HG02798 (cell line): Measurements from ENCODE around the gene MBD5.
"Not testable (repeated sequence)": the region's sequence is repeated elsewhere in the genome, so short reads cannot be mapped to it uniquely, and the experiment has no call there.

ENCODE experiments used
- ATAC-seq: cut with Tn5 transposase; IDR thresholded peaks from one replicate; pipeline ENCODE4 v1.9.1; 2021; ENCODE audit warnings: mild to moderate bottlenecking; ENCODE audit not compliant: unreplicated experiment, poor library complexity

MBD5 gene

GRCh38 chr2:148533004-148533403, 512.1 kb downstream of the MBD5 start:
- no peak for ATAC-seq

GRCh38 chr2:148533685-148534084, 512.8 kb downstream of the MBD5 start:
- no peak for ATAC-seq

DNA sequence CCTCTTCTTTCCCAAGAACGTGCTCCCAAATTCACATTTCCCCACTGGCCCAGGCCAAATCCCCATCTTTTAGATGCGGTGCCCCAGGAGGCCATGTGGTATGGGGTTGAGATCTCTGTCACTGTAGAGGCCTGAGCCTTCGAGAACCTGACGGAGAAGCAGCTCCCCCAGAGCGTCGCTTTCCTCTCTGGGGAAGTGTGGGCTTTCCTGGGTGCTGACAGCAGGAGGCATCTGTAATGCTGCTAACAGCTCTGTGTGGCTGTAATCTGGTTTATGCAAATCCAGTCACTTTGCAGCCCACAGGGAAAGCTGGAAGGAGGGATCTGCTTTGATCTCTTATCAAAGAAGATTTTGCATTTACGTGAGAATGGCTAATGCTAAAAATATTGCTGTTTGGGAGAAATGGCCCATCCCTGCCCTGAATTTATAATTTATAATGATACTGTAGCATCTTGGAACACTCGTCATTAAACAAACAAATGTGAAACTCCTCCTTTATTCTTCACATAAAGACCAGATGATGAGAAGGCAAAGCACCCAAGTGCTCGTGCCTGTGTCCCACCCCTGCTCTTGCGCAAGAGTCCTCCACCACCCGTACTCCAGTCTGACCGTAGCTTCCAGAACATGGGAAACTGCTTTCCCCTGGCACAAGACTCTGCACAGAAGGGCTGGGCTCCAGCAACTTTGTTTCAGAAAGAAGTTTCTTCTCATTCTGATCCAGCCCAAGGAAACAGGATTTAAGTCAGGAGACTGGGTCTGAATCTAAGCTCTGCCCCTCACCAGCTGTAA, 513.7 kb downstream of the MBD5 start:
- ATAC-seq, result no peak

GRCh38 chr2:148538375-148538774, 517.5 kb downstream of the MBD5 start:
- ATAC-seq, result no peak

DNA sequence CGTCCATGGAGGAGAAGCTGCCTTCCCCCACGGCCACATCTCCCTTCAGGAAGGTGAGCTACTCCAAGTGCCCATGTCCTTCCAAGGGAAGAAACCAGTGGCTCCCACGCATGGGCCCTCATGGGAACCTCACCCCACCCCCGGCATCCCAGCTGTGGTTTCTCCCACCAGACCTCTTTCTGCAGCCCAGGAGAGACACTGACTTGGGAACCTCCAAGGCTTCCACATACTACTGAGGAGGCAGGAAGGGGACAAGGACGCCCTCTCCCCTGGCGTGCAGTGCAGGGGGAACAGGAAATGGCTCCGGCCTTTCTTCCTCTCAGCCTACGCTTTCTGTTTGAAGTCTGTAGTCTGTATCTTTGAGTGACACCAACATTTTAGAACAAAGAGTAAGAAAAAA, 519.1 kb downstream of the MBD5 start:
- peak; percentile 67 for ATAC-seq

GRCh38 chr2:148541792-148542191, 520.9 kb downstream of the MBD5 start:
- no peak for ATAC-seq

DNA sequence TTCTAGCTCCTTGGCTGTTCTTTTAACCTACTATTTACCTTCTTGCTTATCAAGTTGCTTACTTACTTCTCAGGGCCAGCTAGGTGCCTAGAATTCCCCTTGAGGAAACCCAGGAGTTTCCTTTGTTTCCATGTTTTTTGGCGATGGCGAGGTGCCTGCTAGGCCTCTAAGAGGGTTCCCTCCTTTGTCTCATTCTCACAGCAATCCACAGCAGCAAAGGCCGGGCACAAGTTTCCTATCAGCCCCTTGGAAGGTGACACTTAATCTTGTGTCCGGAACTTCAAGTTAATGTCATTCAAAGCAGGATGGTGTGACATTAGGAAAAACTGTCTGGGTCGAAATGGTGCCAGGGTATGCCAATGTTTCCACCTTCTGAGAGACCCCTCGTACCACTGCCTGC, 521.7 kb downstream of the MBD5 start:
- no peak for ATAC-seq

GRCh38 chr2:148543088-148543540, 522.2 kb downstream of the MBD5 start:
- ATAC-seq, result not testable (repeated sequence)

GRCh38 chr2:148545390-148546256, 524.7 kb downstream of the MBD5 start:
- no peak for ATAC-seq

DNA sequence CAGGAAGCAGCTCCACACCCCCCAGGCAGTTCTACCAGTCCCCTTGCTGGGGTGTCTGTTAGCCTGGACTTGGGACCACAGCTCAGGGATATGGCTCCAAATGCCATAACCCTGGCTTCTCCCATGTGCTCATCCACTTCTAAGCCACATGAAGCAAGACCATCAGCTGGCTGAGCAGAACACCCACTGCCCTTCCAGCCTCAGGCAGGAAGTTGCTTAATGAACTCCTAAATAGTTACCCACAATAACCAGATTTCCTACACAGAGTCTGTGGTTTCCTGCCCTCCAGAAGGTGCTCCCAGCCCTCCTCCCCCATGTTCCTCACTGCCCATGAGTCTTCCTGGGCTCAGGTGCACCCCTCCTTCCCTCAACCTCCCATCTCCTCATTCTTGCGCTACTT, 525.4 kb downstream of the MBD5 start:
- no peak for ATAC-seq

- ATAC-seq, result no peak
These were observed 528.0 kb downstream of the MBD5 start for GRCh38 chr2:148548716-148549400.

- ATAC-seq, result peak; percentile 50
These were observed 531.9 kb downstream of the MBD5 start for GRCh38 chr2:148552675-148553331.

DNA sequence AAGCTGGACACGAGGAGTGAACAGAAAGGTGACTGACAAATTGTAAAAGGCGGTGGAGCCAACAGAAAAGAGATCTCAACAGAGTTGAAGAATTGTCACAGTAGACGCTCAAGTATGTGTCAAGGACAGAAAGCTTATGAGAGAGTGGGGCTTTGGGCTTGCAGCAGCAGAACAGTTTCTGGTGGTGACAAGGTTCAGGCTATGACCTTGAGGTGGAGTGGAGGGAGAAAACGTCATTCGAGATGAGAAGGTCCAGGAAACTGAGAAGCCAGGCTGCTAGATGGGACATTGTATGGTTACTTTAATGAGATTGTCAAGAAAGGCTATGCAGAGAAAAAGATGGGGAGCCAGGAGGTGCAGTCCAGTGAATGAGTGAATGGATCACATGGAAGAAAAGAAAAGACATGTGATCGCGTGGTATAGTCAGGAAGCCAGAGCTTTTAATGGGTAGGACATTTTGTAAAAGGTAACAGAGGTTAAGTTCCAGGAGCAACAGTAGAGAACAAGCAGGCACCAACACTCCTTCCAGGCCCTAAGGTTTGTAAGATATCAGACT, 532.5 kb downstream of the MBD5 start:
- ATAC-seq, result peak; percentile 8

DNA sequence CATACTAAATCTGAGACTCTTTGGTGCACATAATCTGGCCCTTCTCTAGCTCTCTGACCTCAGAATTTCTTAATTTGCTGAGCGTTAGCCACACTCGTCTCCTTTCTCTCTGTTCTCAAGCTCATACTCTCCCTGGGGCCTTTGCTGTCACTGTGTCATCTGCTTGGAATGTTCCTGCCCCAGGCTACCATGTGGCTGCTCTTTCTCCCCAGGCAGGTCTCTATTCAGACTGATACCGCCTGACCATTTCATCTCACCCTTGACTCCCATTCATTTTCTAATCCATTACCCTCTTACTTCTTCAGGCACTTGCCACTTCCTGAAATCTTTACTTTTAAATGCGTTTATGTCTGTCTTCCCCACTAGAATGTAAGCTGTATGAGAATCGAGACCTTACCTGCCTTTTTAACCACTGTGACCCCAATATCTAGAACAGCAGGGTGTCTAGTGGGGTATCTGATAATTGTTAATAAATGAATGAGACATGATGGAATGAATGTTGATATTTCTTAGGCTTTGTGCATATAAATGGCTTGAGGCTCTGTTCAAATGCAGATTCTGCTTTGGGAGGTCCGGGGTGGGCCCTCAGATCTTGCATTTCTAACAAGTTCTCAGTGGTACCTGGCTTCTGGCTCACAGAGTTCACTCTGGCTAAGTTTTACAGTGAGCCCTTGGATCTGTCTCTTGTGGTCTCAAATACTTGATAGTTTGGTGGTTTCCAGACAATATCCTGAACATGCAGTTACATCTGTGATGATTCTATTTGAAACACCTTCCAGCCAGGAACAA, 533.8 kb downstream of the MBD5 start:
- ATAC-seq, result no peak

DNA sequence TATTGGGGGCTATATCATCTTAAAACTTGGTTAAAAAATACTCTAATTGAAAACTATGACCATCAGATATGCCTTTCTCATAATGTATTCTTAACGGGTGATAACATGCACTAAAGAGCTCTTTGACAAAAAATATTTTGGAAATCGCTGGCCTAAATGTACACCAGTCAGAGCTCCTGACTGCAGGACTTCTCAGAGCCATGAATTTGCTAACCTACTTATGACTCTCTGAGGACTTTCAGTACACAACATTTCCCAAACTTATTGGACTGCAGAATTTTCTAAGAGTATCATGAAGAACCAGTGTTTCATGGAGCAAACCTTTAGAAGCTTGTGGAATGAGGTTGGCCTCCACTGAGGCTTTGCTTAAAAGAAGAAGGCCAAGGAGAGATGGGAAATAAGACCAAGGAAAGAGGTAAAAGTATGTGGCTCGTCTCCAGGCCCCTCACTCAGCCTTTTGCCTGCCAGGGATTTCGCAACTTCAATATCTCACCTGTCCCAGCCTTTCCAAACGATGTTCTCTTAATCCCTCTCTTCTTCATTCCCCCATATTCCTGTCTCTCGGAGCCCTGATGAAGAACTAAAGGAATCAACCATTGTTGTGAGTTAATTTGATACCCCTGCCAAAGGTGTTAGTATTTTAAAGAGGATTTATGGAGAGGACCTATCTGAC, 534.9 kb downstream of the MBD5 start:
- no peak for ATAC-seq

GRCh38 chr2:148557844-148558436, 537.0 kb downstream of the MBD5 start:
- ATAC-seq, result peak; percentile 88

GRCh38 chr2:148560496-148560895, 539.6 kb downstream of the MBD5 start:
- ATAC-seq, result no peak

DNA sequence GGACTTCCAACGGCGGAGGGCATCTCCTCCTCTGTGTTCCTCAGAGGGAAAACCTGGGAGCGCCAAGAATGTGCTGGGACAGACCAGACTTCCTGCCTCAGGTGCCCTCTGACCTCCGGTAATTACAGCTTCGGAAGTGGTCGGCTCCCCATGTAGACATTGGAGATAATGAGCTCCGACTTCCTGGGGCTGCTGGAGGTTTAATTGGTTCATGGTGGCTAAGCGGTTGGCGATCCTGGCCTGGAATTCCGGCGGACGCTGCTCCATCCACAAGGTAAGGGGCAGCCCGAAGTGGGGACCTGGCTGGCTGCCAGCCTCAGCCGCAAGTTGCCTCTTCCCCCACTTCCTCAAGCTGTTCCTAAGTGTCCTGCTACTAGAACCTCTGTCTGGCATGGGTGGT, 540.5 kb downstream of the MBD5 start:
- no peak for ATAC-seq
